Measurements from ENCODE around the gene RC3H2. TPM values are rescaled to one million over a fixed set of nuclear protein-coding genes. Genes with fewer than 3 reads are reported as not detected.
"Not testable (repeated sequence)": the region's sequence is repeated elsewhere in the genome, so short reads cannot be mapped to it uniquely, and the experiment has no call there.

Gene RC3H2
- total RNA-seq, 1 donor from 2014 or later: 85.1 TPM

DNA sequence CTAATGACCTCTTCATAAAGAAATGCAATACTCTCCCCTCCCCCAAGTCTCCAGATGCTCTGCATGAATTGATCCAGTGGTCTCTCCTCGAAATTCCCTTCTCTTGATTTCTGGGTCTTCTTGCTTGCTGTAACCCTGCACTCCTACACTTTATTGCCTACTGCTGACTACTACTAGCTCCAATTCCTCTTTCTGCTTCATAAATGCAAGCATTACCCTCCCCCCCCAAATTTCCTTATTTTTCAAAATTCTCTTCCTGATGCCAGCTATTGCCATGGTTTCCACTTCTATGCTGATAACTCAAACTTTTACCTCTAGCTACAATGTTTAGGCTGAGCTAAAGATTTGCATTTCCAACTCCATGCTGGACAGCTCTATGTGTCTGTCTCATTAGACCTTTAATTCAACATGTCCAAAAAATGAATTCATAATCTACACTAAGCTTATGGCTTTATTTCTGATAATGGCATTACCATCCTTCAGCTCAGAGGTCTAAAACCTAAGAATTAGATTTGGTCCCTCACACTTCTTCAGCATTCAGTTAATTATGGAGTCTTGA is 24.7 kb upstream of the RC3H2 start:
- DNase-seq (ENCODE audit: low read depth in 2 of 2): no peak

DNA sequence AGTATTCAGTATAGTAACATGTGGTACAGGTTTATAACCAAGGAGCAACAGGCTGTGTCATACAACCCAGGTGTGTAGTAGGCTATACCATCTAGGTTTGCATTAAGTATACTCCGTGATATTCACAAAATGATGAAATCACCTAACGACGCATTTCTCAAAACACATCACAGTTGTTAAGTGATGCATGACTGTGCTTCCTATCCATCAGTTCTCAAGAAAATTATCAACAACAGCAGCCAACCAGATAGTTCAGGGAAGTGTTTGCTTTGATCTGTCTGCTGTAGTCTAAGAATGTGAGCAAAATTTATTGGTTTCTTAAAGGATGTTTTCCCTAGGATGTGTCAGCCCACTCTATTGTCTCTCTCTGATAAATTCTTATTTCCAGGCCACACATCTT is 18.8 kb upstream of the RC3H2 start:
- DNase-seq (ENCODE audit: low read depth in 2 of 2): peak in 1 of 2 donors; percentile 89

DNA sequence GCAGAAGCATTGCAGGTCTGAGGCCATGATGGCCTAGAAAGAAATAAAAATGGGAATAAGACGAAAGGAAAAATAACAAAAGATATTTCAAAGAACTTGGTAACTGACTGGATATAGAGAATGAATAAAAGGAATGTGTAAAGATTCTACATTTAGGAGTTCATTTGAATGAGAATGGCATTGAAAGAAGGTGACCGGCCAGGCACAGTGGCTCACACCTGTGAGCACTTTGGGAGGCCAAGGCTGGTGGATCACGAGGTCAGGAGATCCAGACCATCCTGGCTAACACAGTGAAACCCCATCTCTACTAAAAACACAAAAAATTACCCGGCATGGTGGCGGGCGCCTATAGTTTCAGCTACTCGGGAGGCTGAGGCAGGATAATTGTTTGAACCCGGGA is 17.6 kb upstream of the RC3H2 start:
- no peak for DNase-seq (ENCODE audit: low read depth in 2 of 2)

DNA sequence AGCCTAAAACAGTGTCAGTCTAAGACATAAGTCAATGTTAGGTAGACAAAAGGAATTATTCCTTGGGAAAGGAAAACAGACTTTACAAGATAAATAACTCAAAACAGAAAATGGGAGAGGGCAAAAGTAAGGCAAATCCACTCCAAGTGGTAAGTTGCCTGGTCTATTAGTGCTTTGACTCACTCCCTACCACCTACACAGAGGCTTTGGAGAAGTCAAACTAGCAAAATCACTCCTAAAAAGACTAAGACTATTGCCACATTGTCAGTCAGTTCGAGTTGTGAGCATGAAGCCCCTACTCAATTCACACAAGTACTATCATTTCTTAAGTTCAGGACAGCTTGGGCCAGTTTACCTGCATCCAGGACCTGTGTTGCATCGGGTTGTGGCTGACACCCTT is 13.2 kb upstream of the RC3H2 start:
- no peak for DNase-seq (ENCODE audit: low read depth in 2 of 2)

DNA sequence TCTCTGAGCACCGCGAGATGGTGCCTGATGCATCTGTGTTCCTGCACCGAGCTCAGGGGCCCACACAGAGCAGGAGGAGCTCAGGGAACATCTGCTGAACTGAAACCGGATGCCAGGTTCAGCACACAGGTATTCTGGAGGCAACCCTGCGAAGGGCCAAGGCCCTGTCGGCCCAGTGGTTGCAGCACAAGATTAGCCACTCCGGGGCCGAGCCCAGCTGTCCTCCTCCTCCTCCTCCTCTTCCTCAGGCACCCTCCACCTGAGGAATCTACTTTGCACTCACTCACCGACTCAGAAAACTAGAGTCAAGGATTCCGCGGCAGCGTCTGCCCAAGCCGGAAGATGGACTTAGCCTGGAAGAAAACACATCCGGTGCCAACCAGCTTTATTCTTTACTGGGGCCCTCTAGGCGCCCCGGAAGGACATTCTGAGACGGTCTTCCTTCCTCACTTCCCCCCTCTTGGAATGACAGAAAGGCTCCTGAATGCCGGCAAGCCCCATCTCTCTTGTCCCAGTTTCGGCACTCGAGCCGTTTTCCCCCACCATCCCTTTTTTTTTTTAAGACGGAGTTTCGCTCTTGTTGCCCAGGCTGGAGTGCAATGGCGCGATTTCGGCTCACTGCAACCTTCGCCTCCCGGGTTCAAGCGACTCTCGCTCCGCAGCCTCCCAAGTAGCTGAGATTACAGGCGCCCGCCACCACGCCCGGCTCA is 8.0 kb upstream of the RC3H2 start, which contains the start of gene ZBTB6:
ZBTB6 (minus strand) TSS at position 360 of the 710 bp plus-strand sequence. CDS start 1,251 bp downstream, outside the sequence.
- DNase-seq (ENCODE audit: low read depth in 2 of 2): peak; percentile 74 to 79

DNA sequence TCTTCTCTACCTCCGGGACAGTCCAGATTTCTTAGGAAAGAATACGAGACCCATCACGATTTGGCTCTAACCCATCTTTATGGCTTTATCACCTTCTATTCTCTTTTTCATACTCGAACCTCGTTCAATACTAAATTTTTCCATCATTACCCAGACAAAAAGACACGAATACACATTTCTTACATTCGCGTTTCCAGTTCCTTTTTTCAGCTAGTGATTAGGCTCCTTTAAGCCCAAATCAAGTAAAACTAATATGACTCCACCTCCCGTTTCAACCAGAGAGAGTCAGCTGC is 7.5 kb upstream of the RC3H2 start:
- DNase-seq (ENCODE audit: low read depth in 2 of 2): no peak

DNA sequence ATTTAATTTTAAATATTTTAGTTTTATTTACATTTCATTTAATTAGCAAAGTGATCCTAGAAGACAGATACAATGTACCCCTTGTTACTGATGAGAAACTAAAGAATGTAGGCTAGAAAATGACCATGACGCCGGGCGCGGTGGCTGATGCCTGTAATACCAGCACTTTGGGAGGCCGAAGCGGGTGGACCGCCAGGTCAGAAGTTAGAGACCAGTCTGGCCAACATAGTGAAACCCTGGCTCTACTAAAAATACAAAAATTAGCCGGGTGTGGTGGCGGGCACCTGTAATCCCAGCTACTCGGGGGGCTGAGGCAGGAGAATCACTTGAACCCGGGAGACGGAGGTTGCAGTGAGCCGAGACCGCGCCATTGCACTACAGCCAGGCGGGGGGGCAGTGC is 963 bp upstream of the RC3H2 start:
- DNase-seq (ENCODE audit: low read depth in 2 of 2): not testable (repeated sequence)

DNA sequence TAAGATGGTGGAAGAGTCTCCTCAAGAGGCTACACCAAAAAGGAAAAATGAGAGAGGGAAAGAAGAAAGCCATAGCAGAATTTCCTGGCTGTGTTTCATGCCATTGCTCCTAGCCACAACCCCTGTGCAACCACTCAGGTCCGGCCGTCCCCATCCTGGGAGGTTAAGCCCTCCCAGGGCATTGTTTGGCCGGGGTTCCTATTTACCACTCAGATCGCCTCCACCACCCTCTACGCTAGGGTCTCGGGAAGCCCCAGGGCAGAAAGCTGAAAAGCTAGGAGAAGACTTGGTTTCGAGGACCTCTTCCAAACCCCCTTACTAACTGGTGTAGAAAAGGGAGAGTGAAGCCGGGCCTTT is 715 bp downstream of the RC3H2 start:
- DNase-seq (ENCODE audit: low read depth in 2 of 2): peak; percentile 56 to 65

DNA sequence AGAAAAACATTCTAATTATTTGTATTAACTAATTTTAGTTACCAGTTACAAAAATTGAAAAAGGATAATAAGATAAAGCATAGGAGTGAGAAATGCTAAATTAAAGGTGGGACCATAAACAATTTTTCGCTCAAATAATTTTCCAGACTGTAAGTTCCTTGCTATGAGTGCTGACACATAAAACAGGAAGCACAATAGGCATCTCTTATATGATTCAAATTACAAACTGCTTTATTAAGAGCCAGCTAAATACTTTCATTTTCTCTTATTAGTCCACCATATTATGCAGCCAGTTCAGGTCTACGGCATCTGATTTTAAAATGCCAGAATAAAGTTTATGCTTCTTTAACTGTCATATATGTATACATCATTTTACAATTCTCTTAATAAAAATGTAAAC is 4.4 kb downstream of the RC3H2 start:
- DNase-seq (ENCODE audit: low read depth in 2 of 2): peak; percentile 55 to 69

DNA sequence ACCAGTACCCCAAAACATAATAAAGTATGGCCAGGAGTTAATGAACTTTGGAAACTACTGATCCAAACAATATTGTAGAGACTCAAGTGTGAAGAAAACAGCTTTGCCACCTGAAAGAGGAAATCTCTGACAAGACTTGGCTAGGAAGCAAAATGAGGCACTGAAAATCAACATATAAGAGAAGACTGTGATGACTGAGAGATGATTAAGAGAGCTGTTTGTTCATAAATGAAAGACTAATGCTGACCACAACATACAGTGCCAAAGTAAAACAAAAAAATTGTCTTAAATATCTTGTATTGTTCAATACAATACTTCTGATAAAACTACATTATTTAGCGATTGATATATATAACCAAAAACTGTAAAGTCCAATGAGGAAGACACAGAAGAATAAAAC is 7.2 kb downstream of the RC3H2 start:
- peak in 1 of 2 donors; percentile 44 for DNase-seq (ENCODE audit: low read depth in 2 of 2)

DNA sequence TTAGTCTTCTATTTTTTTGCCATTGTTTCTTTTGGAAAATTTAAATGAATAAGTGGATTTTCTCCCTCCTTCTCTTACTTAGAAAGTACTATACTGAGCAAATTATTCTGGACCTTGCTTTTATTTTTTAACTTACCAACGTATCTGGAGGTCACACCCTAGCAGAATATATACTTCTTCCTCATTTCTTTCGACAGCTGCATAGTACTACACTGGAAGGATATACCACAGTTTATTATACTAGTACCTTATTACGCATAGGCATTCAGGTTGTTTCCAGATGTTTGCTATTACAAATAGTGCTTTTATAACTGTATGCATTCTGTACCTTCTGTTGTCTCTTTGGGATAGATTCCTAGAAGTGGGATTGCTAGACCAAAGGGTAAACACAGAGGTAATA is 16.7 kb downstream of the RC3H2 start:
- no peak for DNase-seq (ENCODE audit: low read depth in 2 of 2)

DNA sequence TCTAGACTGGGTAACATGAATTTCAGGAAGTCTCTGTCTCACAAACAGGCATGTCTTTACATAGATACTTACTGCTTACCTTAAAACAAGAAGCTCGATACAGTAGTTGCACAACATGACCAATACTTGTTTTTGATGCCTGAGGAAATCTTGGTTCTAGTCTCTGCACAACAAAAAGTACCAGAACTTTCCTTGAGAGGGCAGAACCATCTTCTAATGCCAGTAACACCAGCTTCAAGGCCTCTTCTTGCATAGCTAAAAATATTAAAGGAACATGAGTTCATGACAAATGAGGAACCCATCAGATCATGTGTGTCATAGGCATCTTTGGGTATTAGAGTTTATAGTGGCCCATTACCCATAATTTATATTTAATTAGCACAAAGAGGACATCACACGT is 22.0 kb downstream of the RC3H2 start:
- DNase-seq (ENCODE audit: low read depth in 2 of 2): no peak

DNA sequence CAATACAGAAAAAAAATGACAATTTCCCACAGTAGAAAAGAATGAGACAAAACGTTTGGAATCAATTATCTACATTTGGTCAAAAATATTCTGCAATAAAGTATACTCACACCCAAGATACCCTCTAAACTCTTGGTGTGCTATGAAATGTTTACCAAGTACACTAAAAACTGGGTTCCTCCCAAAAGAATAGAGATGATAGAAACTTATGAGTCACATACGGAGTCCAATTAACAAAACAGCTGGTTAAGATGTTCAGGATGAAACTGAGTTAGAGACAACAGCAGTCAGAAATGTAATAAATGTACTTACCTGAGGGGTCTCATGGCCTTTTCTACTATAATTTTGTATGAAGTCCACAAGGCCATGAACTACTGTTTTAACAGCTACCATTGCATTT is 25.7 kb downstream of the RC3H2 start:
- no peak for DNase-seq (ENCODE audit: low read depth in 2 of 2)

DNA sequence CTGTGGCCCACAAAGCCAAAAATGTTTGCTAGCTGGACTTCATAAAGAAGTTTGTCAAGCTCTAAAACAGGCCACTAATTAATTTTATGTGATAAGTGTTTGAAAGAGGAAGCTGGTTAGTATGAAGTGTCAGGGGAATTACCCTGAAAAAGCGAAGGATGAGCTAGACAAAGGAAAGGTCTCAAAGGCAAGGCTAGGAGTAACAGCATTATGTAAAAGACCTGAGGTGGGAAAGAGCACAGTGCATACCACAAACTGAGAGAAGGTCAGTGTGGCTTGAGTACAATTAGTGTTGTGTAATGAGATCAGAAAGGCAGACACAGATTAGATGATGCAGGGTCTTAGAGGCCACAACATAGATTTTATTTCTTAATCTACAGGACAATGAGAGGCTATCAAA is 29.6 kb downstream of the RC3H2 start:
- no peak for DNase-seq (ENCODE audit: low read depth in 2 of 2)

DNA sequence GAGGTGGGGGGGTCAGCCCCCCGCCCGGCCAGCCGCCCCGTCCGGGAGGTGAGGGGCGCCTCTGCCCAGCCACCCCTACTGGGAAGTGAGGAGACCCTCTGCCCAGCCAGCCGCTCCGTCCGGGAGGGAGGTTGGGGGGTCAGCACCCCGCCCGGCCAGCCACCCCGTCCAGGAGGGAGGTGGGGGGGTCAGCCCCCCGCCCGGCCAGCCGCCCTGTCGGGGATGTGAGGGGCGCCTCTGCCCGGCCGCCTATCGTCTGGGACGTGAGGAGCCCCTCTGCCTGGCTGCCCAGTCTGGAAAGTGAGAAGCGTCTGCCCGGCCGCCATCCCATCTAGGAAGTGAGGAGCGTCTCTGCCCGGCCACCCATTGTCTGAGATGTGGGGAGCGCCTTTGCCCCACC is 37.9 kb downstream of the RC3H2 start:
- DNase-seq (ENCODE audit: low read depth in 2 of 2): not testable (repeated sequence)

DNA sequence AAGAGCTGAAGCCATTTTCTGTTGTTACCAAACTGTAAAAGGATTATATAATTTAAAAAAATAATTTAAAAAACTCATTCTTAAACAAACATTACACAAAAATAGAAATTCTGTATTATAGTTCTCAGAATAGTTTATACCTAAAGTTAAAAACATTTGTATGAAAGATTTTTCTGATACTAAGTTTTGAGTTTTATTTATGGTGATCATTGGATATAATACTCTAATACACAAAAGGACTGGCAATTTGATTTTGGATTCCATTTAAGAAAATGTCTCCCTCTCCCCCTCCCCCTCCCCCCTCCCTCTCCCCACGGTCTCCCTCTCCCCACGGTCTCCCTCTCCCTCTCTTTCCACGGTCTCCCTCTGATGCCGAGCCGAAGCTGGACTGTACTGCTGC is 39.1 kb downstream of the RC3H2 start:
- no peak for DNase-seq (ENCODE audit: low read depth in 2 of 2)

DNA sequence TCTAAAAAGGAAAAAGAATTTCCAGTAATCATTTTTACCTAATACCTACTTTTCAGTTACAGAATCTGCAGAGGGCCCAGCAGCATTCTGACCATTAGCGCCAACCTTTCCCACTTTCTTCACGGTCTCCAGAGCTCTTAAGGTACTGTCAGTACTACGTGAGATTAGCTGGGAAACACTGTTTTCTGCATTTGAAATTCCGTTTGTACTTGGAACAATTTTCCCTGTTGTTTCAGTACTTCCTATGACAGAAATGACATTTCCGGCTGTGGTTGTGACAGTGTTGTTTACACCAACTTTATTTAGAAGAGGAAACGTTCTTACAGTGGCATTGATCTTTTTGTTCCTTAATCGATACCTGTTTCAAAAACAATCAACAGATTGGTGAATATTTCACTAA is 39.9 kb downstream of the RC3H2 start:
- peak; percentile 66 to 93 for DNase-seq (ENCODE audit: low read depth in 2 of 2)

DNA sequence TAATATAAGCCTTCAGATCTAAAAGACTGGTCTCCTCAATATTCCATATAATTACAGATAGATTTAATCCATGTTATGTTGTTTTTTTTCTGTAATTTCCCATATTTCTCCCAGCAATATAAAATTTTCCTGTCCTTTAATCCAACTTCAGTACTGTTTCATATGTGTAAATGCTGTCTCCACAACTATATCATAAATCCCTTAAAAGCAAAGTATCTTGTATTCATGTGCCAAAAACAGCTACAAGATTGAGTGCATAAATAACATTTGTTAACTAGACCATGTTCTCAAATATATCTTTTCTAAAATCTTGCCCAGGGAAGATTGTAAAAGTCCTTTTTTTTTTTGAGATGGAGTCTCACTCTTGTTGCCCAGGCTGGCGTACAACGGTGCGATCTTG is 41.8 kb downstream of the RC3H2 start:
- DNase-seq (ENCODE audit: low read depth in 2 of 2): no peak

DNA sequence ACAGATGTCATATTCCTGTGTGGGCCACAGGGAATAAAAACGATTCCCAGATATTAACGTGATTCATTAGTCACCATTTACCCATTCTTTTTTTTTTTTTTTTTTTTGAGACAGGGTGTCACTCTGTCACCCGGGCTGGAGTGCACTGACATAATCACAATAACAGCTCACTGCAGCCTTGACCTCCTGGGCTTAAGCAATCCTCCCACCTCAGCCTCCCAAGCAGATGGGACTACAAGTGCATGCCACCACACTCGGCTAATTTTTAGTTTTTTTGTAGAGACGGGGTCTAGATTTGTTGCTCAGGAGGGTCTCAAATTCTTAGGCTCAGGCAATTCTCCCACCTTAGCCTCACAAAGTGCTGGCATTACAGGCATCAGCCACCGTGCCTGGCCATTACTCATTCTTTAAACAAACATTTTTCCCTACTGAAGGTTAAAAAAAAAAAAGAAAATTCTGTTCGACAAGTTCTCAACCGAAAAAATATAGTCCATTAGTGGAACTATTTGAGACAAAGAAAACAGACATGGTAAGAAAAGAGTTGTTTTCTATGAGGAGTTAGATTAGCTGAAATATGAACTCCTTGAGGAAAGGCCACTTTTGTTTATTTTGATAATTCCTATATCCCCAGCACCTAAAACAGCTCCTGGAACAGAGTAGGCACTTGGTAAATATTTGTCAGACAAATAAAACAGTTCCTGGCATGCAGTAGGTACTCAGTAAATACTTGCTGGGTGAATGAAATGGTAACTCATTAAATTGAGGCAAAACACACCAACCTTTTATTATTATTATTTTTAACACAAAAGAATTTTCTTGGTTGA is 44.6 kb downstream of the RC3H2 start:
- no peak for DNase-seq (ENCODE audit: low read depth in 2 of 2)

DNA sequence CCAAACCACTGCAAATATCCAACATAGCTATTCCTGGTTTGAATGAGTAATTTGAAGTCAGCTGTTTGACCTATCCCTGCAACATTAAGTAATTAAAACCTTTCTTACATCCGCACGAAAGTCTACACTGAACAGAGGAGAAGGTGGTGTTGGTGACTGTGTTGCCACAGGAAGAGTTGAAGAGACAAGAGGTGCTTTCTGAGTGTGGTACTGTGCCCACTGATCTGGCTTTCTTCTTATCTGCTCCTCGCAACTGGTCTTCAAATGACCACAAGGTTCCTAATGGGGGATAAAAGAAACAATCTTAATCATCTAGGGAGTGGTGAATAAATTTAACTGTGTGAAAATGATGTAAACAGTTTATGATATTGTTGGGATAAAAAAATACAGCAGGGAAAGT is 47.3 kb downstream of the RC3H2 start:
- no peak for DNase-seq (ENCODE audit: low read depth in 2 of 2)

DNA sequence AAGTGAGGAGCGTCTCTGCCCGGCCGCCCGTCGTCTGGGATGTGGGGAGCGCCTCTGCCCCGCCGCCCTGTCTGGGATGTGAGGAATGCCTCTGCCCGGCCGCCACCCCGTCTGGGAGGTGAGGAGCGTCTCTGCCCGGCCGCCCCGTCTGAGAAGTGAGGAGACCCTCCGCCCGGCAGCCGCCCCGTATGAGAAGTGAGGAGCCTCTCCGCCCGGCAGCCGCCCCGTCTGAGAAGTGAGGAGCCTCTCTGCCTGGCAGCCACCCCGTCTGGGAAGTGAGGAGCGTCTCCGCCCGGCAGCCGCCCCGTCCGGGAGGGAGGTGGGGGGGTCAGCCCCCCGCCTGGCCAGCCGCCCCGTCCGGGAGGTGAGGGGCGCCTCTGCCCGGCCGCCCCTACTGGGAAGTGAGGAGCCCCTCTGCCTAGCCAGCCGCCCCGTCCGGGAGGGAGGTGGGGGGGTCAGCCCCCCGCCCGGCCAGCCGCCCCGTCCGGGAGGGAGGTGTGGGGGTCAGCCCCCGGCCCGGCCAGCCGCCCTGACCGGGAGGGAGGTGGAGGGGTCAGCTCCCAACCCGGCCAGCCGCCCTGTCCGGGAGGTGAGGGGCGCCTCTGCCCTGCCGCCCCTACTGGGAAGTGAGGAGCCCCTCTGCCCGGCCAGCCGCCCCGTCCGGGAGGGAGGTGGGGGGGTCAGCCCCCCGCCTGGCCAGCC is 52.9 kb downstream of the RC3H2 start:
- not testable (repeated sequence) for DNase-seq (ENCODE audit: low read depth in 2 of 2)

DNA sequence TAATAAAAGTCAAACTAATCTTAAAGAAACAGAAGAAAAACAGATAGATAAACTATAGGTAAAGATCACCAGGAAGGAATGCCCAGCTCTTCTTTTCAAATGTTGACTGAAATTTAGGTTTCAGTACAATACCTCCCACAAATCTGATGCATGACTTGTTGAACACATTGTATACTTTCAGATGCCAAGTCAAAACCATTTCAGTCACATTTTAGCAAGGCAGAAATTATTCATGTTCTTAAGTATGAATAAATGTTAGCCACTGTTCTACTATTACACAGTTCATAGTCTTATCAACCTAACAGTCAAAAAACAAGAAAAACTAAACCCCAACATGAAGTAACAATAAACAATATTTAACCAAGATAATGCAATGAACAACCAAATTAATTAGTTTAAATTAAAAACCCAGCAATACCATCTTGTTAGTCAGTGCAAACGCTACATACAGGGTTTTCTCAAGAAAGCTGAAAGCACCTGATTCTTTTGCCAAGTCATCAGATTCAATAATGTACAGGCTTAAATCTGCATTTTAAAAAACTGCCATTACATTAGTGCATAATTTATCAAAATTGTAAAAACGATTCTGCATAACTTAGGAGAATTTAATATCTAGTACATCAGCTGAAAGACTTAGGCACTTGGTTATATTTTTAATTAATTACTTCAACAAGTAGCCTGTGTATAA is 56.8 kb downstream of the RC3H2 start:
- DNase-seq (ENCODE audit: low read depth in 2 of 2): no peak
